WTC11 (cell line): ENCODE results near the gene COPZ2. TPM values are rescaled to one million over a fixed set of nuclear protein-coding genes. Genes with fewer than 3 reads are reported as not detected.

Experiments
- ATAC-seq: fragments of 200-7000 bp; cut with Tn5 transposase; 2 replicates; pipeline ENCODE4 v1.10.0; 2021; ENCODE audit warnings: mild to moderate bottlenecking, moderate library complexity
- CTCF ChIA-PET: fragments of 300-600 bp; sonication (Branson Sonifier 250); formaldehyde crosslinking; loops from one replicate; lab custom pipeline; 2021; ENCODE audit warnings: antibody characterized with exemption; lab: Charles Lee
- POLR2A ChIA-PET: fragments of 350-600 bp; sonication (Branson Sonifier 250); formaldehyde crosslinking; loops from one replicate; lab custom pipeline; 2021; ENCODE audit warnings: antibody characterized with exemption; lab: Charles Lee
- DNase-seq: peaks from one replicate; pipeline ENCODE4 v3.0.0; 2021; ENCODE audit warnings: low spot score
- H3K27ac Mint-ChIP-seq: 2 replicates; pipeline ENCODE4 v1.8.0; 2021; ENCODE audit warnings: mixed read lengths
- H3K27me3 Mint-ChIP-seq: 2 replicates; pipeline ENCODE4 v1.8.0; 2021; ENCODE audit warnings: low read depth, mild to moderate bottlenecking, moderate library complexity, mixed read lengths
- H3K36me3 Mint-ChIP-seq: 2 replicates; pipeline ENCODE4 v1.8.0; 2021; ENCODE audit warnings: mixed read lengths
- H3K4me1 Mint-ChIP-seq: 2 replicates; pipeline ENCODE4 v1.8.0; 2022; ENCODE audit warnings: mixed read lengths
- H3K4me3 Mint-ChIP-seq: 2 replicates; pipeline ENCODE4 v1.8.0; 2021; ENCODE audit warnings: mild to moderate bottlenecking, moderate library complexity, mixed read lengths
- H3K9me3 Mint-ChIP-seq: 2 replicates; pipeline ENCODE4 v1.8.0; 2021; ENCODE audit warnings: mixed read lengths
- ARID4B ChIP-seq: sonication (generic); formaldehyde crosslinking; IDR thresholded peaks from 2 replicates; pipeline ENCODE4 v1.8.0; 2023; ENCODE audit warnings: missing genetic modification reagents, mild to moderate bottlenecking, borderline replicate concordance
- ATF2 ChIP-seq: sonication (generic); formaldehyde crosslinking; IDR thresholded peaks from 2 replicates; pipeline ENCODE4 v1.8.1; 2022; ENCODE audit warnings: low read depth, missing genetic modification reagents, borderline replicate concordance
- ATF3 ChIP-seq: sonication (generic); formaldehyde crosslinking; conservative IDR thresholded peaks from 2 replicates; pipeline ENCODE4 v1.8.1; 2022; ENCODE audit warnings: mild to moderate bottlenecking, missing genetic modification reagents
- CREB1 ChIP-seq: sonication (generic); formaldehyde crosslinking; IDR thresholded peaks from 2 replicates; pipeline ENCODE4 v1.8.0; 2023; ENCODE audit warnings: mild to moderate bottlenecking, missing genetic modification reagents
- ETV6 ChIP-seq: sonication (generic); formaldehyde crosslinking; IDR thresholded peaks from 2 replicates; pipeline ENCODE4 v1.8.1; 2022; ENCODE audit warnings: mild to moderate bottlenecking, missing genetic modification reagents
- GABPB1 ChIP-seq: sonication (generic); formaldehyde crosslinking; IDR thresholded peaks from 2 replicates; pipeline ENCODE4 v1.8.1; 2023; ENCODE audit warnings: mild to moderate bottlenecking, missing genetic modification reagents
- HMGA2 ChIP-seq: fragments of 250-450 bp; sonication (Bioruptor Pico); IDR thresholded peaks from 2 replicates; pipeline ENCODE4 v1.4.0; 2021; ENCODE audit warnings: mild to moderate bottlenecking, moderate library complexity
- JAZF1 ChIP-seq: fragments of 250-450 bp; sonication (Bioruptor Pico); IDR thresholded peaks from 2 replicates; pipeline ENCODE4 v1.9.0; 2021; ENCODE audit warnings: moderate library complexity, mild to moderate bottlenecking, inconsistent platforms
- NFE2L1 ChIP-seq: sonication (generic); formaldehyde crosslinking; IDR thresholded peaks from 2 replicates; pipeline ENCODE4 v1.8.1; 2023; ENCODE audit warnings: missing genetic modification reagents
- NFYB ChIP-seq: sonication (generic); formaldehyde crosslinking; conservative IDR thresholded peaks from 2 replicates; pipeline ENCODE4 v1.8.0; 2022; ENCODE audit warnings: low read depth, missing genetic modification reagents
- NR2C2 ChIP-seq: sonication (generic); formaldehyde crosslinking; IDR thresholded peaks from 2 replicates; pipeline ENCODE4 v1.8.0; 2022; ENCODE audit warnings: mild to moderate bottlenecking, missing genetic modification reagents
- PREB ChIP-seq: sonication (generic); formaldehyde crosslinking; IDR thresholded peaks from 2 replicates; pipeline ENCODE4 v1.8.1; 2022; ENCODE audit warnings: mild to moderate bottlenecking, missing genetic modification reagents, moderate library complexity, borderline replicate concordance
- SMAD3 ChIP-seq: sonication (generic); formaldehyde crosslinking; IDR thresholded peaks from 2 replicates; pipeline ENCODE4 v1.8.0; 2022; ENCODE audit warnings: missing genetic modification reagents, mild to moderate bottlenecking, borderline replicate concordance
- ZNF121 ChIP-seq: sonication (generic); formaldehyde crosslinking; IDR thresholded peaks from 2 replicates; pipeline ENCODE4 v1.8.0; 2023; ENCODE audit warnings: missing genetic modification reagents
- ZNF138 ChIP-seq: sonication (generic); formaldehyde crosslinking; conservative IDR thresholded peaks from 2 replicates; pipeline ENCODE4 v1.8.1; 2022; ENCODE audit warnings: mild to moderate bottlenecking, moderate library complexity, missing genetic modification reagents
- ZNF281 ChIP-seq: sonication (generic); formaldehyde crosslinking; IDR thresholded peaks from 2 replicates; pipeline ENCODE4 v1.8.0; 2023; ENCODE audit warnings: mild to moderate bottlenecking, missing genetic modification reagents
- ZNF425 ChIP-seq: fragments of 250-450 bp; sonication (Bioruptor Pico); conservative IDR thresholded peaks from 2 replicates; pipeline ENCODE4 v1.9.0; 2021; ENCODE audit warnings: mild to moderate bottlenecking
- total RNA-seq: library from RNA; stranded (reverse); gene quantifications from 3 replicates; pipeline ENCODE4 v1.2.3, GENCODE V29; 2021

COPZ2 gene
- total RNA-seq, 1 experiment from 2014 or later = 0.44 TPM

GRCh38 chr17:48058393-48059124, 21.0 kb upstream of the COPZ2 start (continued):
- TF ChIP-seq ZNF281 (CRISPR knock-in tag) (no peak), NFYB (CRISPR knock-in tag) (no peak), HMGA2 (no peak), ZNF121 (CRISPR knock-in tag) (no peak), GABPB1 (CRISPR knock-in tag) (no peak), ATF2 (CRISPR knock-in tag) (no peak)

GRCh38 chr17:48057626-48058025, 20.0 kb upstream of the COPZ2 start:
- Mint-ChIP-seq H3K36me3 (peaks cover 63% of the 10 kb centered on the region), H3K27me3 (no peaks in the 10 kb centered on the region), H3K27ac (0 out of 2 replicates have a peak overlapping the region, but pooled peaks have one; percentile 45), H3K9me3 (no peaks in the 10 kb centered on the region), H3K4me1 (peaks cover 44% of the 10 kb centered on the region), H3K4me3 (no peak overlapping the region)
- TF ChIP-seq ETV6 (CRISPR knock-in tag) = no peak
- TF ChIP-seq SMAD3 (CRISPR knock-in tag) = no peak
- TF ChIP-seq ZNF121 (CRISPR knock-in tag) = no peak
- no peak for TF ChIP-seq ZNF138
- no peak for TF ChIP-seq JAZF1 (CRISPR knock-in tag)
- TF ChIP-seq PREB = no peak
- no peak for TF ChIP-seq NR2C2 (CRISPR knock-in tag)
- no peak for TF ChIP-seq ZNF425
- TF ChIP-seq ARID4B (CRISPR knock-in tag) = no peak
- TF ChIP-seq ZNF281 (CRISPR knock-in tag) = no peak
- no peak for TF ChIP-seq CREB1
- TF ChIP-seq NFE2L1 (CRISPR knock-in tag) = no peak
- TF ChIP-seq ATF3 (CRISPR knock-in tag) = no peak
- ATAC-seq (no peak), DNase-seq (no peak)
- ChIA-PET CTCF (interaction anchor here (1.5 to 2.7 kb wide), 3 partner anchors 17 to 32 kb away, joined by 4 to 12 read pairs (median 8); no protein-coding TSS in a partner anchor), POLR2A (interaction anchor here (0.5 to 5.5 kb wide), 4 partner anchors 9 to 73 kb away, joined by 3 to 32 read pairs (median 3); partner anchors contain the start of gene NFE2L1)
